Heart right ventricle (tissue), 16 donors: ENCODE results near the gene CYSRT1. TPM values are rescaled to one million over a fixed set of nuclear protein-coding genes. Genes with fewer than 3 reads are reported as not detected.
A peak's percentile ranks its signal among the peaks of the same experiment; 100 is the strongest.

Experiments
- ATAC-seq, 8 donors: fragments of 200-7000 bp; cut with Tn5 transposase; one replicate each; pipeline ENCODE4 v1.9.1; 2020; ENCODE audit warnings: mild to moderate bottlenecking in 8 of 8, moderate library complexity in 8 of 8, moderate number of reproducible peaks in 1 of 8
- DNase-seq, 2 donors: peaks; one replicate each; pipeline ENCODE4 v3.0.0-alpha.2; 2020
- H3K27ac ChIP-seq, 10 donors: fragments of 200-600 bp; sonication (generic) in 2 of 10; one replicate each; pipeline versions ENCODE4 v1.5.0 to v1.8.0; 2020 to 2022; ENCODE audit warnings: mild to moderate bottlenecking in 3 of 10
- H3K27me3 ChIP-seq, 7 donors: fragments of 200-600 bp; one replicate each; pipeline ENCODE4 v1.8.0; 2021 to 2022; ENCODE audit warnings: mild to moderate bottlenecking in 2 of 7
- H3K36me3 ChIP-seq, 9 donors: fragments of 200-600 bp; sonication (generic) in 1 of 9; one replicate each; pipeline versions ENCODE4 v1.5.0 to v1.8.0; 2020 to 2022; ENCODE audit warnings: mild to moderate bottlenecking in 2 of 9
- H3K4me1 ChIP-seq, 9 donors: fragments of 200-600 bp; sonication (generic) in 1 of 9; one replicate each; pipeline versions ENCODE4 v1.5.0 to v1.8.0; 2020 to 2022; ENCODE audit warnings: mild to moderate bottlenecking in 4 of 9
- H3K4me3 ChIP-seq, 10 donors: fragments of 200-600 bp; sonication (generic) in 2 of 10; one replicate each; pipeline versions ENCODE4 v1.5.0 to v1.8.0; 2020 to 2022; ENCODE audit warnings: mild to moderate bottlenecking in 7 of 10, moderate library complexity in 2 of 10
- H3K9me3 ChIP-seq, 11 donors: fragments of 200-600 bp in 10 of 11; sonication (generic) in 2 of 11; one replicate each; pipeline versions ENCODE4 v1.5.0 to v1.8.0; 2013 to 2022; ENCODE audit warnings: mild to moderate bottlenecking in 2 of 11, control low read depth in 1 of 11, moderate library complexity in 1 of 11
- WGBS, 2 donors: extraction: QIAGEN DNeasy Blood & Tissue Kit; methylation state at CpG; one replicate each; pipeline ENCODE4 v1.1.7; 2013; ENCODE audit warnings: inconsistent platforms in 1 of 2; 5-methylcytosine and 5-hydroxymethylcytosine counted together
- intact Hi-C, 10 donors: fragments of 100-400 bp; cut with DNase I; formaldehyde crosslinking; loops; one replicate each; pipeline versions ENCODE4 v1.11.1 to v1.14.2; 2022
- polyA plus RNA-seq, 2 donors: library from polyadenylated mRNA; stranded (reverse); fragments of 200-250 nt; gene quantifications; one replicate each; pipeline ENCODE4 v1.2.3, GENCODE V29; 2013
- total RNA-seq, 10 donors: library from RNA; stranded (reverse); fragmentation: NEBNext Ultra II Directional in 3 of 10; extraction: Animal tissue kit (Norgen Biotek cat#: 25700) in 3 of 10; gene quantifications; one replicate each; pipeline versions ENCODE4 v1.2.1 to v1.2.4, GENCODE V29; 2021 to 2023
- TF ChIP-seq, protein P1 (sequence below), 9 donors: fragments of 200-600 bp; sonication (generic) in 2 of 9; IDR thresholded peaks; one replicate each; pipeline versions ENCODE4 v1.5.0 to v1.8.0; 2021 to 2022; ENCODE audit warnings: antibody characterized with exemption in 9 of 9, mild to moderate bottlenecking in 5 of 9, moderate library complexity in 1 of 9
- donor health status: Arrhythmogenic right ventricular cardiomyopathy.
- donor health status: ischemic (EF 13 %, LVEDD 7.1; RV severe dilation, severe dysfunction).
- donor health status: healthy with polysubstance abuse.
- donor health status: DM: no; HTN: yes; CAD: no.
- donor health status: DM: no; HTN: no; CAD: no.
- donor health status: ischemic (EF 25% LVEDD 6.9; RV normal size, moderate dysfunction).
- donor health status: ischemic (EF 25% LVEDD 5.7; RV mildly dilated, moderate dysfunction).
- donor health status: healthy.
- donor health status: DM: yes; HTN: yes; CAD: no.
- donor health status: Ischemic cardiomyopathy.
- donor health status: ischemic (EF 35%, LVEDD 5.7; RV mildly dilated, moderate dysfunction).
- donor health status: nonischemic (EF 11% LVEDD 7.7; RV severe dilation, severe dysfunction).
- donor health status: DM: yes; HTN: yes; CAD: no.
- donor health status: PGD.
- donor health status: ischemic (EF 29% LVEDD 5.4; RV normal size, mild dysfunction).
- donor health status: nonischemic (EF 23%, LVEDD 6.1; RV moderate dilation, normal function).

The CYSRT1 gene
- total and polyA plus RNA-seq, 12 donors: 0.19 to 0.71 (median 0.37) TPM; not detected in 4

DNA sequence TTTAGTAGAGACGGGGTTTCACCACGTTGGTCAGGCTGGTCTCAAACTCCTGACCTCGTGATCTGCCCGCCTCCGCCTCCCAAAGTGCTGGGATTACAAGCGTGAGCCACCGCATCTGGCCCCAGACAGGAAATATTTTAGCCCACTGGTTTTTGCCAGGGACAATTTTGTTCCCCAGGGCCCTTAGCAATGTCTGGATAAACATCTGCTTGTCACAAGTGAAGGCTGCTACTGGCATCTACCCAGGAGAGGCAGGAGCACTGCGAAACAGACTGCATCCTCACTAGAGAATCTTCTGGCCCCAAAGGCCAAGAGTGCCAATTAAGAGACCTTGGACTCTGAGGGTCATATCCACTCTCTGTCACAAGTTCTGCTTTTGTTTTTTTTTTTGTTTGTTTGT lies 22.0 kb upstream of the CYSRT1 start:
- H3K27ac ChIP-seq: no peak overlapping the region
- intact Hi-C loops: no loop called here
- H3K36me3 ChIP-seq: peaks cover 0 to 7% (median 0%) of the 10 kb centered on the region in 9 donors
- no peak overlapping the region for H3K4me3 ChIP-seq
- H3K9me3 ChIP-seq: no peaks in the 10 kb centered on the region
- WGBS, 2 donors: 72 to 74% methylated on average over 8 of the region's 8 CpGs
- ATAC-seq: no peak
- TF ChIP-seq, protein P1, sequence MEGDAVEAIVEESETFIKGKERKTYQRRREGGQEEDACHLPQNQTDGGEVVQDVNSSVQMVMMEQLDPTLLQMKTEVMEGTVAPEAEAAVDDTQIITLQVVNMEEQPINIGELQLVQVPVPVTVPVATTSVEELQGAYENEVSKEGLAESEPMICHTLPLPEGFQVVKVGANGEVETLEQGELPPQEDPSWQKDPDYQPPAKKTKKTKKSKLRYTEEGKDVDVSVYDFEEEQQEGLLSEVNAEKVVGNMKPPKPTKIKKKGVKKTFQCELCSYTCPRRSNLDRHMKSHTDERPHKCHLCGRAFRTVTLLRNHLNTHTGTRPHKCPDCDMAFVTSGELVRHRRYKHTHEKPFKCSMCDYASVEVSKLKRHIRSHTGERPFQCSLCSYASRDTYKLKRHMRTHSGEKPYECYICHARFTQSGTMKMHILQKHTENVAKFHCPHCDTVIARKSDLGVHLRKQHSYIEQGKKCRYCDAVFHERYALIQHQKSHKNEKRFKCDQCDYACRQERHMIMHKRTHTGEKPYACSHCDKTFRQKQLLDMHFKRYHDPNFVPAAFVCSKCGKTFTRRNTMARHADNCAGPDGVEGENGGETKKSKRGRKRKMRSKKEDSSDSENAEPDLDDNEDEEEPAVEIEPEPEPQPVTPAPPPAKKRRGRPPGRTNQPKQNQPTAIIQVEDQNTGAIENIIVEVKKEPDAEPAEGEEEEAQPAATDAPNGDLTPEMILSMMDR (IDR thresholded peaks at IDR 0.05): no peak
- no peak for DNase-seq
- peaks cover 38 to 78% (median 72%) of the 10 kb centered on the region in 9 donors for H3K4me1 ChIP-seq
- H3K27me3 ChIP-seq: no peaks in the 10 kb centered on the region

DNA sequence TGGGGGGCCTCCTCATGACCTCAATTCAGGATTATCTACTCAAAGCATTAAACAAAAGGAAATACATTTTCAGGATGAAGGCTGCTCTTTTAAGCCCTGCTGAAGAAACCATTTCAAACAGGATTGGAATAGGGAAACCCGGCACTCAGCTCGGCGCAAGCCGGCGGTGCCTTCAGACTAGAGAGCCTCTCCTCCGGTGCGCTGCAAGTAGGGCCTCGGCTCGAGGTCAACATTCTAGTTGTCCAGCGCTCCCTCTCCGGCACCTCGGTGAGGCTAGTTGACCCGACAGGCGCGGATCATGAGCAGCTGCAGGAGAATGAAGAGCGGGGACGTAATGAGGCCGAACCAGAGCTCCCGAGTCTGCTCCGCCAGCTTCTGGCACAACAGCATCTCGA lies 20.2 kb upstream of the CYSRT1 start:
- TF ChIP-seq, protein P1 (IDR thresholded peaks at IDR 0.05): no peak
- peaks cover 0 to 17% (median 0%) of the 10 kb centered on the region in 9 donors for H3K36me3 ChIP-seq
- DNase-seq (no peak), ATAC-seq (no peak)
- H3K4me1 ChIP-seq: peaks cover 20 to 60% (median 55%) of the 10 kb centered on the region in 9 donors
- no peaks in the 10 kb centered on the region for H3K9me3 ChIP-seq
- H3K4me3 ChIP-seq: peak overlapping the region; percentile 31 to 96 (median 86)
- intact Hi-C loops: loop anchor here in 1 of 10 donors (1.0 kb wide), 1 partner anchor 16 kb away; the partner anchor contains the start of genes ANAPC2 and SSNA1
- peak overlapping the region in 8 of 10 donors; percentile 75 to 94 (median 89) for H3K27ac ChIP-seq
- no peaks in the 10 kb centered on the region for H3K27me3 ChIP-seq
- 10 to 11% methylated on average over 21 of the region's 21 CpGs for WGBS, 2 donors

DNA sequence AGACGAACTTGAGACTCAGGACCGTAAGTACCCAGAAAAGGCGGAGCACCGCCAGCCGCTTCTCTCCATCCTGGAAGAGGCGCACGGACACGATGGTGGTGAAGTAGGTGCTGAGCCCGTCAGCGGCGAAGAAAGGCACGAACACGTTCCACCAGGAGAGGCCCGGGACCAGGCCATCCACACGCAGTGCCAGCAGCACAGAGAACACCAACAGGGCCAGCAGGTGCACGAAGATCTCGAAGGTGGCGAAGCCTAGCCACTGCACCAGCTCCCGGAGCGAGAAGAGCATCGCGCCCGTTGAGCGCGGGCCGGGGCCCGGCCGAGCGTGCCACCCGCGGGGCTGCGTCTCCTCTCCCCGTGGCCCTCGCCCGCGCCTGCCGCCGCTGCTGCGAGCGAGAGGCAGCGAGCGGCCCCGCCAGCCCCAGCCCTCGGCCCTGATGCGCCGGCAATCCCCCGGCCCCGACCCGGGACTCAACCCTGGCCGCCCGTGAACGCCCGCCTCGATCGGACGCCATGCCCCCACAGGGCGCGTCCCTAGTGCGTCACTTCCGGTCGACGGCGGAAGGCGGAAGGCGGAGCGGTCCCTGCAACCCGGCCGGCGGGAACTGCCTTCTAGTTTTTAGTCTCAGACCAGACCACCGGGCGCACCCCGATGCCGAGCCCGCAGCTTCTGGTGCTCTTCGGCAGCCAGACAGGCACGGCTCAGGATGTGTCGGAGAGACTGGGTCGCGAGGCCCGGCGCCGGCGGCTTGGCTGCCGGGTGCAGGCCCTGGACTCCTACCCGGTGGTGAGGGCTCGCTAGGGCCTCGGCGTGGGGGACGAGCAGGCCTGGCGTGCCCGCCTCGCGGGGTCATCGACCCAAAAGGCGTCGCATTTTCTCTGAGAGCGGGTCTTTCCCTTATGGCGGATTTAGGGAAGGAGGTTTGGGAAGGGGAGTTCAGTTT lies 19.6 kb upstream of the CYSRT1 start, which contains the start of the genes NDOR1 and TMEM203:
Gene NDOR1, plus strand, starts transcription at position 575 of the 944 bp plus-strand sequence. Its CDS starts 78 bp downstream, at position 653.
Gene TMEM203, minus strand, starts transcription at position 523 of the 944 bp plus-strand sequence. Its CDS starts 234 bp downstream, at position 289.
- intact Hi-C loops: loop anchor here in 1 of 10 donors (1.0 kb wide), 1 partner anchor 17 kb away; the partner anchor contains the start of genes ANAPC2 and SSNA1

DNA sequence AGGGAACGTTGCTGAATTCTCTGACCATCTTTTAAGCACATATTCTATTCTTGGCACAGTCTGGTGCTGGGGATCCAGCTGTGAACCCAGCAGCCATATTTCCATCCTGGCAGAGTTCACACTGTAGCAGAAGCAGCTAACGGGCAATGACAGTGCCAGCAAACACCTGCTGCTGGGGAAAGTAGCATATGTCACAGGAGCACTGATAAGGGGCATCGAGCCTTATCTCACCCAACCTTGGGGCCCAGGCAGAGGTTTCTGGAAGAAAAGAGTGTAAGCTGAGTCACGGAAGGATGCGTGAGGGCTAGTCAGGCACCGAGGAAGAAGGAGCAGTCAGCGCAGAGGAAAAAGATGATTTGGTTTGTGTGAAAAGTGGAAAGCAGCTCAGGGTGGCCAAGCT lies 18.4 kb upstream of the CYSRT1 start:
- intact Hi-C loops: no loop called here
- Histone ChIP-seq H3K27ac (no peak overlapping the region), H3K27me3 (no peaks in the 10 kb centered on the region), H3K36me3 (peaks cover 0 to 26% (median 0%) of the 10 kb centered on the region in 9 donors), H3K4me1 (peaks cover 20 to 52% (median 48%) of the 10 kb centered on the region in 9 donors), H3K4me3 (peak overlapping the region in 7 of 10 donors; percentile 75 to 96 (median 87)), H3K9me3 (no peaks in the 10 kb centered on the region)
- DNase-seq (no peak), ATAC-seq (no peak)
- WGBS, 2 donors: 70 to 73% methylated on average over 7 of the region's 7 CpGs
- TF ChIP-seq, protein P1 (IDR thresholded peaks at IDR 0.05): no peak

More for the DNA sequence above, 19.6 kb upstream of the CYSRT1 start, which contains the start of the genes NDOR1 and TMEM203:
- H3K4me3 ChIP-seq: peak within 1 kb of the TSS; percentile 31 to 96 (median 86)
- H3K27ac ChIP-seq: peak within 1 kb of the TSS in 9 of 10 donors; percentile 75 to 94 (median 89)
- no peaks in the 10 kb centered on the region for H3K27me3 ChIP-seq
- peaks cover 0 to 23% (median 0%) of the 10 kb centered on the region in 9 donors for H3K36me3 ChIP-seq
- TF ChIP-seq, protein P1 (IDR thresholded peaks at IDR 0.05): no peak
- DNase-seq: peak; percentile 94
- peaks cover 20 to 58% (median 54%) of the 10 kb centered on the region in 9 donors for H3K4me1 ChIP-seq
- 0% methylated on average over 76 to 98 of the region's 98 CpGs for WGBS, 2 donors
- ATAC-seq: peak; percentile 58 to 74 (median 66)
- no peaks in the 10 kb centered on the region for H3K9me3 ChIP-seq
